Thyroid gland (tissue), 4 donors: ENCODE results near the gene BDH1.

ENCODE experiments used
- CTCF ChIP-seq, 6 experiments: fragments of 200-600 bp in 3 of 6; fragments of 450-650 bp in 3 of 6; sonication (generic) in 3 of 6; IDR thresholded peaks; one replicate each; pipeline ENCODE4 v1.5.1; 2016 to 2019; ENCODE audit warnings: antibody characterized with exemption in 6 of 6, mild to moderate bottlenecking in 2 of 6, inconsistent platforms in 1 of 6, moderate library complexity in 1 of 6
- POLR2A ChIP-seq, 2 donors: fragments of 450-650 bp; IDR thresholded peaks; one replicate each; pipeline ENCODE4 v1.6.1; 2017; ENCODE audit warnings: antibody characterized with exemption in 2 of 2, mild to moderate bottlenecking in 2 of 2, moderate library complexity in 1 of 2

- TF ChIP-seq CTCF (IDR thresholded peaks at IDR 0.05), result peak; percentile 73 to 89 (median 80)
- no peak for TF ChIP-seq POLR2A (IDR thresholded peaks at IDR 0.05)
Observed at GRCh38 chr3:197599089-197599765, 43.5 kb upstream of the BDH1 start.
